ENCODE data around the gene PTPRA. TPM values are rescaled to one million over a fixed set of nuclear protein-coding genes. Genes with fewer than 3 reads are reported as not detected.

PTPRA gene
- total and polyA plus RNA-seq, 2 of the 13 experiments (the other 11 are each of a cell fraction or from before 2014, with no cell fraction given), result 47.2 to 127 TPM

DNA sequence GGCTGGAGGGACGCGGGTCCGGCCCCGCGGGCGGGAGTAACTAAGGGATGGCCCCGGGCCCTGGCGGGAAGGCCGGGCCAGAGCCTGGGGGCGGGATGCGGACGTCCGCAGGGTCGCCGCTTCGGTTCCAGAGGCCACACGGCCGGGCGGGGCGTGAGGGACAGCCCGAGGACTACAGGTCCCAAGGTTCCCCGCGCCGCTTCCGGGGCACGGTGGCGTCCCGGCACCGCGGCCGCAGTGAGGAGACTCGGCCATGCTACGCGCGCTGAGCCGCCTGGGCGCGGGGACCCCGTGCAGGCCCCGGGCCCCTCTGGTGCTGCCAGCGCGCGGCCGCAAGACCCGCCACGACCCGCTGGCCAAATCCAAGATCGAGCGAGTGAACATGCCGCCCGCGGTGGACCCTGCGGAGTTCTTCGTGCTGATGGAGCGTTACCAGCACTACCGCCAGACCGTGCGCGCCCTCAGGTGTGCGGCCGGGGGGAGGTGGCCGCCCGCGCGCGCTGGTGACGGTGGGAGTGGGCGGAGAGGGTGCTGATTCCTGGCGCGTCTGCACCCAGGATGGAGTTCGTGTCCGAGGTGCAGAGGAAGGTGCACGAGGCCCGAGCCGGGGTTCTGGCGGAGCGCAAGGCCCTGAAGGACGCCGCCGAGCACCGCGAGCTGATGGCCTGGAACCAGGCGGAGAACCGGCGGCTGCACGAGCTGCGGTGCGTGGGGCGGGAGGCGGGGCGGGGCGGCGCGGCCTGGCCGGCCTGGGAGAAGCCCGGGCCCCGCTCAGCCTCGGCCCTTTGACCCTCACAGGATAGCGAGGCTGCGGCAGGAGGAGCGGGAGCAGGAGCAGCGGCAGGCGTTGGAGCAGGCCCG lies 172.8 kb downstream of the PTPRA start, which contains the start of gene MRPS26 (continued):
- TF ChIP-seq, protein P1, sequence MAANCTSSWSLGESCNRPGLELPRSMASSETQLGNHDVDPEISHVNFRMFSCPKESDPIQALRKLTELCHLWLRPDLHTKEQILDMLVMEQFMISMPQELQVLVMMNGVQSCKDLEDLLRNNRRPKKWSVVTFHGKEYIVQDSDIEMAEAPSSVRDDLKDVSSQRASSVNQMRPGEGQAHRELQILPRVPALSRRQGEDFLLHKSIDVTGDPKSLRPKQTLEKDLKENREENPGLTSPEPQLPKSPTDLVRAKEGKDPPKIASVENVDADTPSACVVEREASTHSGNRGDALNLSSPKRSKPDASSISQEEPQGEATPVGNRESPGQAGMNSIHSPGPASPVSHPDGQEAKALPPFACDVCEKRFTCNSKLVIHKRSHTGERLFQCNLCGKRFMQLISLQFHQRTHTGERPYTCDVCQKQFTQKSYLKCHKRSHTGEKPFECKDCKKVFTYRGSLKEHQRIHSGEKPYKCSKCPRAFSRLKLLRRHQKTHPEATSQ (CRISPR knock-in tag; IDR thresholded peaks at IDR 0.05; ENCODE audit: borderline replicate concordance), result peak; percentile 99
- peak; percentile 80; the same call in 1 of the 2 replicates for TF ChIP-seq ZNF746 (CRISPR knock-in tag; IDR thresholded peaks at IDR 0.05)
- no peak for TF ChIP-seq NBN (conservative IDR thresholded peaks at IDR 0.05)
- TF ChIP-seq KLF12 (CRISPR knock-in tag; IDR thresholded peaks at IDR 0.05; ENCODE audit: borderline replicate concordance), result peak; percentile 72; the same call in 1 of the 2 replicates
- TF ChIP-seq ZNF543 (CRISPR knock-in tag; IDR thresholded peaks at IDR 0.05), result peak; percentile 98; the same call in 1 of the 2 replicates
- TF ChIP-seq, protein P2, sequence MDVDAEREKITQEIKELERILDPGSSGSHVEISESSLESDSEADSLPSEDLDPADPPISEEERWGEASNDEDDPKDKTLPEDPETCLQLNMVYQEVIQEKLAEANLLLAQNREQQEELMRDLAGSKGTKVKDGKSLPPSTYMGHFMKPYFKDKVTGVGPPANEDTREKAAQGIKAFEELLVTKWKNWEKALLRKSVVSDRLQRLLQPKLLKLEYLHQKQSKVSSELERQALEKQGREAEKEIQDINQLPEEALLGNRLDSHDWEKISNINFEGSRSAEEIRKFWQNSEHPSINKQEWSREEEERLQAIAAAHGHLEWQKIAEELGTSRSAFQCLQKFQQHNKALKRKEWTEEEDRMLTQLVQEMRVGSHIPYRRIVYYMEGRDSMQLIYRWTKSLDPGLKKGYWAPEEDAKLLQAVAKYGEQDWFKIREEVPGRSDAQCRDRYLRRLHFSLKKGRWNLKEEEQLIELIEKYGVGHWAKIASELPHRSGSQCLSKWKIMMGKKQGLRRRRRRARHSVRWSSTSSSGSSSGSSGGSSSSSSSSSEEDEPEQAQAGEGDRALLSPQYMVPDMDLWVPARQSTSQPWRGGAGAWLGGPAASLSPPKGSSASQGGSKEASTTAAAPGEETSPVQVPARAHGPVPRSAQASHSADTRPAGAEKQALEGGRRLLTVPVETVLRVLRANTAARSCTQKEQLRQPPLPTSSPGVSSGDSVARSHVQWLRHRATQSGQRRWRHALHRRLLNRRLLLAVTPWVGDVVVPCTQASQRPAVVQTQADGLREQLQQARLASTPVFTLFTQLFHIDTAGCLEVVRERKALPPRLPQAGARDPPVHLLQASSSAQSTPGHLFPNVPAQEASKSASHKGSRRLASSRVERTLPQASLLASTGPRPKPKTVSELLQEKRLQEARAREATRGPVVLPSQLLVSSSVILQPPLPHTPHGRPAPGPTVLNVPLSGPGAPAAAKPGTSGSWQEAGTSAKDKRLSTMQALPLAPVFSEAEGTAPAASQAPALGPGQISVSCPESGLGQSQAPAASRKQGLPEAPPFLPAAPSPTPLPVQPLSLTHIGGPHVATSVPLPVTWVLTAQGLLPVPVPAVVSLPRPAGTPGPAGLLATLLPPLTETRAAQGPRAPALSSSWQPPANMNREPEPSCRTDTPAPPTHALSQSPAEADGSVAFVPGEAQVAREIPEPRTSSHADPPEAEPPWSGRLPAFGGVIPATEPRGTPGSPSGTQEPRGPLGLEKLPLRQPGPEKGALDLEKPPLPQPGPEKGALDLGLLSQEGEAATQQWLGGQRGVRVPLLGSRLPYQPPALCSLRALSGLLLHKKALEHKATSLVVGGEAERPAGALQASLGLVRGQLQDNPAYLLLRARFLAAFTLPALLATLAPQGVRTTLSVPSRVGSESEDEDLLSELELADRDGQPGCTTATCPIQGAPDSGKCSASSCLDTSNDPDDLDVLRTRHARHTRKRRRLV (CRISPR knock-in tag; IDR thresholded peaks at IDR 0.05), result no peak
- peak; percentile 46 for TF ChIP-seq PPARG (CRISPR knock-in tag; conservative IDR thresholded peaks at IDR 0.05)
- peak; percentile 96; the same call in 1 of the 2 replicates for TF ChIP-seq ZNF558 (CRISPR knock-in tag; IDR thresholded peaks at IDR 0.05; ENCODE audit: borderline replicate concordance)
- peak; percentile 96 for TF ChIP-seq ZNF501 (CRISPR knock-in tag; IDR thresholded peaks at IDR 0.05)
- TF ChIP-seq PLRG1 (conservative IDR thresholded peaks at IDR 0.05), result no peak
- no peak; the same call in 1 of the 2 replicates for TF ChIP-seq SMC3 (IDR thresholded peaks at IDR 0.05; ENCODE audit: low read length)
- TF ChIP-seq ZNF607 (CRISPR knock-in tag; IDR thresholded peaks at IDR 0.05; ENCODE audit: borderline replicate concordance), result peak; percentile 97; the same call in 1 of the 2 replicates
- peak; percentile 92; the same call in 1 of the 2 replicates for TF ChIP-seq MTA1 (CRISPR knock-in tag; IDR thresholded peaks at IDR 0.05; ENCODE audit: borderline replicate concordance)
- TF ChIP-seq, protein P3, sequence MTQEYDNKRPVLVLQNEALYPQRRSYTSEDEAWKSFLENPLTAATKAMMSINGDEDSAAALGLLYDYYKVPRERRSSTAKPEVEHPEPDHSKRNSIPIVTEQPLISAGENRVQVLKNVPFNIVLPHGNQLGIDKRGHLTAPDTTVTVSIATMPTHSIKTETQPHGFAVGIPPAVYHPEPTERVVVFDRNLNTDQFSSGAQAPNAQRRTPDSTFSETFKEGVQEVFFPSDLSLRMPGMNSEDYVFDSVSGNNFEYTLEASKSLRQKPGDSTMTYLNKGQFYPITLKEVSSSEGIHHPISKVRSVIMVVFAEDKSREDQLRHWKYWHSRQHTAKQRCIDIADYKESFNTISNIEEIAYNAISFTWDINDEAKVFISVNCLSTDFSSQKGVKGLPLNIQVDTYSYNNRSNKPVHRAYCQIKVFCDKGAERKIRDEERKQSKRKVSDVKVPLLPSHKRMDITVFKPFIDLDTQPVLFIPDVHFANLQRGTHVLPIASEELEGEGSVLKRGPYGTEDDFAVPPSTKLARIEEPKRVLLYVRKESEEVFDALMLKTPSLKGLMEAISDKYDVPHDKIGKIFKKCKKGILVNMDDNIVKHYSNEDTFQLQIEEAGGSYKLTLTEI (CRISPR knock-in tag; conservative IDR thresholded peaks at IDR 0.05), result no peak
- TF ChIP-seq DR1 (CRISPR knock-in tag; IDR thresholded peaks at IDR 0.05), result no peak; the same call in 1 of the 2 replicates
- TF ChIP-seq, protein P4, sequence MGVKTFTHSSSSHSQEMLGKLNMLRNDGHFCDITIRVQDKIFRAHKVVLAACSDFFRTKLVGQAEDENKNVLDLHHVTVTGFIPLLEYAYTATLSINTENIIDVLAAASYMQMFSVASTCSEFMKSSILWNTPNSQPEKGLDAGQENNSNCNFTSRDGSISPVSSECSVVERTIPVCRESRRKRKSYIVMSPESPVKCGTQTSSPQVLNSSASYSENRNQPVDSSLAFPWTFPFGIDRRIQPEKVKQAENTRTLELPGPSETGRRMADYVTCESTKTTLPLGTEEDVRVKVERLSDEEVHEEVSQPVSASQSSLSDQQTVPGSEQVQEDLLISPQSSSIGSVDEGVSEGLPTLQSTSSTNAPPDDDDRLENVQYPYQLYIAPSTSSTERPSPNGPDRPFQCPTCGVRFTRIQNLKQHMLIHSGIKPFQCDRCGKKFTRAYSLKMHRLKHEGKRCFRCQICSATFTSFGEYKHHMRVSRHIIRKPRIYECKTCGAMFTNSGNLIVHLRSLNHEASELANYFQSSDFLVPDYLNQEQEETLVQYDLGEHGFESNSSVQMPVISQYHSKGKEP (CRISPR knock-in tag; IDR thresholded peaks at IDR 0.05), result peak; percentile 38; the same call in 1 of the 2 replicates
